ENCODE data around the gene SH3GL1. TPM values are rescaled to one million over a fixed set of nuclear protein-coding genes. Genes with fewer than 3 reads are reported as not detected.

Gene SH3GL1
- total RNA-seq, 4 donors from 2014 or later = 48.2 to 67.7 (median 53.0) TPM

DNA sequence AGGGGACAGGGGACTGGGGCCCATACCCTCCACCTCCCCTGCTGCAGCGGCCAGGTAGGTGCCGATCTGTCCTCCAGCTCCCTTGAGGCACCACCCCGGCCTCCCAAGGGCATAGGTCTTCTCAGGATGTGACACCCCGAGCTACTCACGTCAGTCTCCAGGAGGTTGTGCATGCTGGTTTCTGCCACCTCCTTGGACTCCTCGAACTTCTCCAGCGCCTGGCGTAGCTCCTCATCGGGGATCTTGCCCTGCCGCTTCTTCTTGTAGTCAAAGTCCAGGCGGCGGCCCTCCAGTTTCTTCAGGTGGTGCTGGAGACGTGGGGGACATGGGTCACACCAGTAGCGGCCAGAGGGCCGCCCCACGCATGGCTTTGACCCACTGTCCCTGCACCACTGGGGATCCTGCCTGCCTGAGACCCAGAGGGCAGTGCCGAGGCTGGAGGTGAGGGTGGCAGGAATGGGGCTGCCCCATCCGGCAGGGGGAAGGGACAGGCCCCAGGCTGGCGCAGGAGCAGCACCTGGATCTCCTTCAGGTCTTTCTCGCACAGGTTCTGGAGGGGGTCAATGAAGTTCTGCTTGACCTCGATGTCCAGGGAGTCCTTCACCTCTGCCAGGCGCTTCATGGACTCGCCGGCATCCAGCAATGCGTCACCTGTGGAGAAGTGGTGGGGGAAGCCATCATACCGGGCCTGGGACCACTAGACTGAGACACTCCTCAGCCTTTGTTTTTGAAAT is 36.6 kb downstream of the SH3GL1 start:
- TF ChIP-seq, protein P1, sequence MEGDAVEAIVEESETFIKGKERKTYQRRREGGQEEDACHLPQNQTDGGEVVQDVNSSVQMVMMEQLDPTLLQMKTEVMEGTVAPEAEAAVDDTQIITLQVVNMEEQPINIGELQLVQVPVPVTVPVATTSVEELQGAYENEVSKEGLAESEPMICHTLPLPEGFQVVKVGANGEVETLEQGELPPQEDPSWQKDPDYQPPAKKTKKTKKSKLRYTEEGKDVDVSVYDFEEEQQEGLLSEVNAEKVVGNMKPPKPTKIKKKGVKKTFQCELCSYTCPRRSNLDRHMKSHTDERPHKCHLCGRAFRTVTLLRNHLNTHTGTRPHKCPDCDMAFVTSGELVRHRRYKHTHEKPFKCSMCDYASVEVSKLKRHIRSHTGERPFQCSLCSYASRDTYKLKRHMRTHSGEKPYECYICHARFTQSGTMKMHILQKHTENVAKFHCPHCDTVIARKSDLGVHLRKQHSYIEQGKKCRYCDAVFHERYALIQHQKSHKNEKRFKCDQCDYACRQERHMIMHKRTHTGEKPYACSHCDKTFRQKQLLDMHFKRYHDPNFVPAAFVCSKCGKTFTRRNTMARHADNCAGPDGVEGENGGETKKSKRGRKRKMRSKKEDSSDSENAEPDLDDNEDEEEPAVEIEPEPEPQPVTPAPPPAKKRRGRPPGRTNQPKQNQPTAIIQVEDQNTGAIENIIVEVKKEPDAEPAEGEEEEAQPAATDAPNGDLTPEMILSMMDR (IDR thresholded peaks at IDR 0.05) = no peak
- TF ChIP-seq POLR2AphosphoS5 (IDR thresholded peaks at IDR 0.05) (no peak), EP300 (IDR thresholded peaks at IDR 0.05) (no peak), POLR2A (IDR thresholded peaks at IDR 0.05) (no peak)
- Histone ChIP-seq H3K4me1 (peaks cover 0 to 43% (median 13%) of the 10 kb centered on the region in 3 donors), H3K27ac (no peak overlapping the region), H3K27me3 (no peaks in the 10 kb centered on the region), H3K9me3 (no peaks in the 10 kb centered on the region), H3K4me3 (no peak overlapping the region), H3K36me3 (peaks cover 0 to 90% of the 10 kb centered on the region in 2 donors)
- WGBS, 2 donors (ENCODE audit: low coverage in 1 of 2) = no CpG with 5 or more reads among the region's 26 CpGs
- ATAC-seq = no peak

DNA sequence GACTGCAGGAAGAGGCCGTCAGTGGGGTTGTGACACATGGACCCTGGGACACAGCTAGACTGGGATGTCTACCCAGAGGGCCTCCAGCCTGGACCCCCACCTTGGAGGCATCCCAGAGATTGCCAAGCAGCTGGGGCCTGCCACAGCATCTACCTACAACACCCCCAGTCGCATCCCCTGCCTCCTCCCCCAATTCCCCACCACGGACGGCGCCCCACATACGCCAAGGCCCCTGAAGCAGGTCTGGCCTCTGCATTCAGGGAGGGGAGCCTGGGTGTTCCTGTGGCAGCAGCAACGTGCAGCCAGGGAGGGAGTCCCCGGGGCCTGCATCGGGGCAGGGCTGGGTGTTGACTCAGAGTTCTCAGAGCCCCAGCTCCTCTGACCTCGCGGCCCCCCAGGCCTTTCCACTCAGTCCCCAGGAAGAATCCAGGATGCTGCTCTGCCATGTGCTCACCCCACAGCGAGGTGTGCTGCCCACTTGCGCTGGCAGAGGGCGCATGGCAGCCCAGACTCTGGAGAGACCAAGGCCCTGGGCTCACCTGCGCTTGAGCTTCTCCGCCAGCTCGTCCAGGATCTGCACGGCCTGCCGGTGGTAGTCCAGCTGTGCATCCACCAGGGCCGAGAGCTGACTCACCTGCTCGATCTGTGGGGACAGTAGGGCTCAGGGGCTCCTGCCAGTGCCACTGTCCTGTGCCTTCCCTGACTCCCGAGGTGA is 37.4 kb downstream of the SH3GL1 start:
- no peak for TF ChIP-seq POLR2AphosphoS5 (IDR thresholded peaks at IDR 0.05)
- TF ChIP-seq, protein P1 (IDR thresholded peaks at IDR 0.05) = peak in 1 of 4 experiments; percentile 17
- peak overlapping the region in 1 of 4 donors; percentile 57 for H3K27ac ChIP-seq
- peaks cover 0 to 36% (median 6%) of the 10 kb centered on the region in 3 donors for H3K4me1 ChIP-seq
- H3K27me3 ChIP-seq = no peaks in the 10 kb centered on the region
- no peak for ATAC-seq
- no peaks in the 10 kb centered on the region for H3K9me3 ChIP-seq
- H3K4me3 ChIP-seq = no peak overlapping the region
- peaks cover 0 to 96% of the 10 kb centered on the region in 2 donors for H3K36me3 ChIP-seq
- WGBS, 2 donors (ENCODE audit: low coverage in 1 of 2) = 71% methylated on average over 1 of the region's 22 CpGs; no CpG with 5 or more reads in 1 of the 2 donors

DNA sequence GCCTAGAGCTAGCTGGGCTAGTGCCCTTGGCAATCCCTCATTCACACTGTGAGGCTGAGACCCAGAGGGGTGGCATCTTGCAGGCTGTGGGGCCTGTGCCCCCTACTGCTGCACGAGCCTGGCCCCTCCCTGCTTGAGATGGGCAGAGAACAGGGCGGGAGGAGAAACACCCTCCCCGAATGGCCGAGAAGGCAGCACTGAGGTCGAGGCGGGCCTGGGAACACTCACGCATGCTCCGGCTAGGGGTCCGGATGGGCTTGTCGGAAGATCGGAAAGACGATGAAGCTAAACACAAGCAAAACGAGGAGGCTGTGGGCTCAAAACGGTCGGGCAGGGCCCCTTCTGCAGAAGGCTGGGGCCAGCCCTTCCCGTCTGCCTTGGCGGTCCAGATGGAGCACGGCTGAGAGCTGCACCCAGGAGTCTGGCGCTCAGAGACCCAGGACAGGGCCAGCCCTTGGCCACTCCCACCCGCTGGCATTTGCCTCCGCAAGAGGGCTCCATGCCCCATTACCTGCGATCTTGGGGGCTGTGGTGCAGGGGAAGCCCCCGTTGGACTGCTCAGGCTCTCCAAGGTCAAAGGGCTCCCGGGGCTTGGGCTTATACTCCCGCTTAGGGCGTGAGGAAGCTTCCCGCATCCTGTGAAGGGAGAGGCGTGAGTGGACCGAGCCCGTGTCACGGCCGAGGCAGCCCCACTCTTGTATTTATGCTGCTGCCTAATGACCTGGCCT is 38.1 kb downstream of the SH3GL1 start:
- H3K27me3 ChIP-seq = no peaks in the 10 kb centered on the region
- peaks cover 0 to 95% of the 10 kb centered on the region in 2 donors for H3K36me3 ChIP-seq
- H3K4me3 ChIP-seq = no peak overlapping the region
- ATAC-seq = no peak
- peak overlapping the region in 2 of 4 donors; percentile 10 to 57 for H3K27ac ChIP-seq
- WGBS, 2 donors (ENCODE audit: low coverage in 1 of 2) = 40% methylated on average over 2 of the region's 32 CpGs; no CpG with 5 or more reads in 1 of the 2 donors
- H3K9me3 ChIP-seq = no peaks in the 10 kb centered on the region
- peaks cover 0 to 28% (median 0%) of the 10 kb centered on the region in 3 donors for H3K4me1 ChIP-seq
- TF ChIP-seq POLR2A (IDR thresholded peaks at IDR 0.05) (no peak), EP300 (IDR thresholded peaks at IDR 0.05) (no peak), POLR2AphosphoS5 (IDR thresholded peaks at IDR 0.05) (no peak)
- TF ChIP-seq, protein P1 (IDR thresholded peaks at IDR 0.05) = no peak

DNA sequence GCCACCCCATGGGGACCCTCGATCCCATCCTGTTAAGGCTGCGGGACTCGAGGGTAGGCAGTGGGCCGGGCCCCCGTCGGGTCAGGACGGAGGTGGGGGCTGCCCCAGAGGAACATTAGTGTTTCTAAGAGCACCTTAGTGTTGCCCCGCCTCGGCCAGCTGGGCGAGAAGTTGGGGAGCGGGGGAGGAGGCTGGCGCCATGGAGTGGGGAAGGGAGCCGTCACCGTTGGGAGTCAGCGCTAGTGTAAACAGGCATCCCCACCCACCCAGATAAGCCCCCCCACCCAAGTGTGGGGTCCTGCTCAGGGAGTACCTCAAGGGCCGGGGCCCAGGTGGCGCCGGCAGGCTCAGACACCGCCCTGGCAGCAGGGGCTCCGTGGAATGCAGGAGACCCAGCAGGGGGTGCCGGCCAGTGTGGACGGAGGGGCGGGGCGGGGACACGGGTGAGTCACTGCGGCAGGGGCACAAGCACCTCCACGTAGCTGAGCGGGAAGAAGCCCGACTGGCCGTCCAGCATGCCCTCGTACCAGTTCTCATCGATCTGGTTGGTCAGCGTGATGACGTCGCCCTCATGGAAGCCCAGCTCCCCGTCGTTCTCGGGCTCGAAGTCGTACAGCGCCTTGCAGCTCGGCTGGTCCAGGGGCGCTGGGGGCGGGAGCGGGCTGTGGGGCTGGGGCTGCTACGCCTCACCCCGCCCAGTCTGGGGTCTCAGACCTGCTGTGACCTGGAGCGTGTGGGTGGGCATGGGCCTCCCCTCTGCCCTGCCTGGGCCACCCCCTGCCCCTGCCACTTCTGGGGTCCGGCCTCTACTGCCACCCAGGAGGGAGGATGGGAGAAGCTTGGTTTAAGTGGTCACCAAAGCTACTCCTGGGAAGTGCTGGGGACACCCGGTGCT is 38.9 kb downstream of the SH3GL1 start:
- Histone ChIP-seq H3K4me1 (peaks cover 0 to 28% (median 0%) of the 10 kb centered on the region in 3 donors), H3K4me3 (no peak overlapping the region), H3K36me3 (peaks cover 0 to 93% of the 10 kb centered on the region in 2 donors), H3K27ac (peak overlapping the region in 3 of 4 donors; percentile 10 to 62 (median 57)), H3K27me3 (no peaks in the 10 kb centered on the region), H3K9me3 (no peaks in the 10 kb centered on the region)
- no peak for TF ChIP-seq POLR2AphosphoS5 (IDR thresholded peaks at IDR 0.05)
- TF ChIP-seq, protein P1 (IDR thresholded peaks at IDR 0.05) = no peak
- TF ChIP-seq EP300 (IDR thresholded peaks at IDR 0.05) = no peak
- no peak for TF ChIP-seq POLR2A (IDR thresholded peaks at IDR 0.05)
- 65 to 72% methylated on average over 4 to 5 of the region's 50 CpGs for WGBS, 2 donors (ENCODE audit: low coverage in 1 of 2)
- ATAC-seq = no peak

Measured in gastroesophageal sphincter (tissue), 4 donors.